ENCODE results near the gene RPS24. TPM values are rescaled to one million over a fixed set of nuclear protein-coding genes. Genes with fewer than 3 reads are reported as not detected.
"Not testable (repeated sequence)": the region's sequence is repeated elsewhere in the genome, so short reads cannot be mapped to it uniquely, and the experiment has no call there.

RPS24 gene
- total and polyA plus RNA-seq, 3 experiments from 2014 or later = 996 to 1,994 (median 1,808) TPM

DNA sequence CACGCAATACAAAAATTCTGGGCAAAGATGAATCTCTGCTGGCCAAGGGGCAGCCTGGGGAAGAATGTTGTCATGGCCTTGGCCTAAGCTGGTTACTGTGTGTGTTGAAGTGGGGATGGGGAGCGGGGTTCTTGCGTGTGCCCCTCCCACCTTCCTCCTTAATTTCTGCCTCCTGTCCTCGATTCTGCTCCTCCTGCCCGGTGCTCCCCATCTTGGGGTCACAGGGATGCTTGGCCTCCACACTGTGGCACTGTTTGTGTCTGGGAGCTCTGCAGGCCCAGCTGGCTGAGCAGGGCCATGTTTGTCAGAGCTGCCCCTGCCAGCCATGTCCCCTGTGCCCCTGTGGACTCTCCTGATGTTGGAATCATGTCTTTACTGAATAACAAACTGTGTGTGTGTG, 37.1 kb downstream of the RPS24 start:
- H3K9me3 Mint-ChIP-seq = peaks cover 0 to 6% (median 4%) of the 10 kb centered on the region in 5 donors
- Histone ChIP-seq H3K27me3 (ENCODE audit: insufficient read depth, low read length, poor library complexity, severe bottlenecking) (no peaks in the 10 kb centered on the region), H3K4me1 (ENCODE audit: insufficient read depth, low read length) (no peaks in the 10 kb centered on the region), H3K9me3 (ENCODE audit: low read length) (no peaks in the 10 kb centered on the region), H3K36me3 (ENCODE audit: insufficient read depth, low read length) (no peaks in the 10 kb centered on the region), H3K27ac (ENCODE audit: low read depth, low read length) (no peak overlapping the region), H3K4me3 (ENCODE audit: low read length) (no peak overlapping the region)
- H3K27me3 Mint-ChIP-seq = peaks cover 0 to 6% of the 10 kb centered on the region in 2 donors
- POLR2A ChIA-PET = no interaction called here
- no peak for DNase-seq
- peak overlapping the region in 1 of 8 donors; percentile 89 for H3K27ac Mint-ChIP-seq
- CTCF ChIA-PET = no interaction called here
- no peak overlapping the region for H3K4me3 Mint-ChIP-seq
- peaks cover 0 to 5% (median 2%) of the 10 kb centered on the region in 3 donors for H3K36me3 Mint-ChIP-seq
- peaks cover 0 to 2% (median 0%) of the 10 kb centered on the region in 3 donors for H3K4me1 Mint-ChIP-seq

DNA sequence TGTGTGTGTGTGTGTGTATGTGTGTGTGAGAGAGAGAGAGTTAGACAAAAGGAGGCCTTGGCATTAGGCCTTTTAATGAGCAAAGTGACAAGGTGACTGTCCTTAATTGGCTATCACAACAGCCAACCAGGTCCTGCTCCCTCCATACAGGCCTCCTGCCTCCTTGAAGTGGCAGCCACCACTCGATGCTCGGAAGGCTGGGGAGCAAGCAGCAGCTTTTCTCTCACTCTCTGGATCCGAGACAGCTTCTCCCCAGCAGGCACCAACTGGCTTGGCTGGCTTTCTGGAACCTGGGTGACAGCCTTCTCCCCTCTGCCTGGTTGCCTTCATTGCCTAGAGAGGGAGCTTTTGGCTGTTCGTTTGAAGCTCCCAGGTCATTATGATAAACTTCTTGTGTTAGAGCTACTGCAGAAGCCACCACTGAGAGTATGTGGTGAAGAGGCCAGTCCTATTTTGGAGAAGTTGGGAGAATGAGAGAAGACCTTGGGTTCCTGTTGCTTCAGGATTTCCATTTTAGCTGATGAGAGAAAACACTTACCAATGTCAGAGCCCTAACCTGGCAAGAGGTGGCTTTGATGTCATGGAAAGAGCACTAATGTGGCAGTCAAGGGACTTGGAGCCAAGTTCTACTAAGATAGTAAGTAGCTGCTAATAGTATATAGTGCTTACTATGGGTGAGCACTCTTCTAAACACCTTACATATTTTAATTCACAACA, 37.6 kb downstream of the RPS24 start:
- no peak overlapping the region for H3K4me3 ChIP-seq (ENCODE audit: low read length)
- H3K27me3 Mint-ChIP-seq = peaks cover 0 to 3% of the 10 kb centered on the region in 2 donors

DNA sequence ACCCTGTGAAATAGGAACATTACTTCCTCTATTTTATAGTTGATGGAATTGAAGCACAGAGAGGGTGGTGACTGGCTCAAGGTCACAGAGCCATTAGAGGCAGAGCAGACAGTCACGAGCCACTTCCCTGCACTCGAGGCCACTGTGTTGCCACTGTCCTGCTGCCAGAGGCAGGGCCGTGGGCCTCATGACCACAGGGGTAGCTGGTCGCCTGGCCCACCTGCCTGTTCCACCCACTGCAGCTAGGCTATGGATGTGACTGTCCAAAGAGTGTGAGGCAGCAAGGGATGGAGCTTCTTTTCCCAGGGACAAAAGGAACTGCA, 38.2 kb downstream of the RPS24 start:
- Histone ChIP-seq H3K36me3 (ENCODE audit: insufficient read depth, low read length) (no peaks in the 10 kb centered on the region), H3K27ac (ENCODE audit: low read depth, low read length) (no peak overlapping the region), H3K4me3 (ENCODE audit: low read length) (no peak overlapping the region), H3K27me3 (ENCODE audit: insufficient read depth, low read length, poor library complexity, severe bottlenecking) (no peaks in the 10 kb centered on the region), H3K9me3 (ENCODE audit: low read length) (no peaks in the 10 kb centered on the region), H3K4me1 (ENCODE audit: insufficient read depth, low read length) (no peaks in the 10 kb centered on the region)
- Mint-ChIP-seq H3K36me3 (peaks cover 0 to 5% (median 2%) of the 10 kb centered on the region in 3 donors), H3K4me3 (no peak overlapping the region), H3K9me3 (peaks cover 0 to 6% (median 4%) of the 10 kb centered on the region in 5 donors), H3K27me3 (no peaks in the 10 kb centered on the region), H3K27ac (no peak overlapping the region), H3K4me1 (no peaks in the 10 kb centered on the region)
- ChIA-PET CTCF (no interaction called here), POLR2A (no interaction called here)
- no peak for DNase-seq

More for the DNA sequence above, 37.6 kb downstream of the RPS24 start:
- ChIA-PET POLR2A (no interaction called here), CTCF (no interaction called here)
- no peak overlapping the region for H3K4me3 Mint-ChIP-seq
- no peak overlapping the region for H3K27ac ChIP-seq (ENCODE audit: low read depth, low read length)
- no peak for DNase-seq
- peaks cover 0 to 5% (median 2%) of the 10 kb centered on the region in 3 donors for H3K36me3 Mint-ChIP-seq
- H3K27ac Mint-ChIP-seq = no peak overlapping the region
- no peaks in the 10 kb centered on the region for H3K27me3 ChIP-seq (ENCODE audit: insufficient read depth, low read length, poor library complexity, severe bottlenecking)
- peaks cover 0 to 2% (median 0%) of the 10 kb centered on the region in 3 donors for H3K4me1 Mint-ChIP-seq
- no peaks in the 10 kb centered on the region for H3K4me1 ChIP-seq (ENCODE audit: insufficient read depth, low read length)
- H3K36me3 ChIP-seq (ENCODE audit: insufficient read depth, low read length) = no peaks in the 10 kb centered on the region
- peaks cover 0 to 6% (median 4%) of the 10 kb centered on the region in 5 donors for H3K9me3 Mint-ChIP-seq
- no peaks in the 10 kb centered on the region for H3K9me3 ChIP-seq (ENCODE audit: low read length)

DNA sequence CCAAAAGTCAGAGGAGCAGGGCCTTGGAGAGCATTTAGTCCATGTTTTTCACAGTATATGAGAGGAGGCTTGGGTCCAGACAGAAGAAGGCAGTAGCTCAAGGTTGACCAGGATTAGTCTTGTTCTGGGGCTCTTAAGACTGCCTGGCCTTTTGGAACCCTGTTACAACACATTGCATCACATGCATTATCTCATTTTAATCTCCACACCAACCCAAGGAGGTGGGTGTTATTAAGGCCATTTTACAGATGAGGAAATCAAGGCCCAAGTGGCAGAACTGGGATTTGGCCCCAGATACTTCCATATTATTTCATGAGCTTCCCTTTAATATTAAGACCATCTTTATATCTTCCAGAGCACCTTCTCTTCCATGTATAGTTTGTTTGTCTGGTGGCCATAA, 38.8 kb downstream of the RPS24 start:
- Histone ChIP-seq H3K4me3 (ENCODE audit: low read length) (no peak overlapping the region), H3K9me3 (ENCODE audit: low read length) (no peaks in the 10 kb centered on the region), H3K27ac (ENCODE audit: low read depth, low read length) (no peak overlapping the region), H3K27me3 (ENCODE audit: insufficient read depth, low read length, poor library complexity, severe bottlenecking) (no peaks in the 10 kb centered on the region), H3K36me3 (ENCODE audit: insufficient read depth, low read length) (no peaks in the 10 kb centered on the region), H3K4me1 (ENCODE audit: insufficient read depth, low read length) (no peaks in the 10 kb centered on the region)
- H3K4me3 Mint-ChIP-seq = no peak overlapping the region
- peaks cover 0 to 9% (median 4%) of the 10 kb centered on the region in 5 donors for H3K9me3 Mint-ChIP-seq
- ChIA-PET POLR2A (no interaction called here), CTCF (no interaction called here)
- no peak overlapping the region for H3K27ac Mint-ChIP-seq
- no peaks in the 10 kb centered on the region for H3K4me1 Mint-ChIP-seq
- peaks cover 0 to 5% (median 2%) of the 10 kb centered on the region in 3 donors for H3K36me3 Mint-ChIP-seq
- no peaks in the 10 kb centered on the region for H3K27me3 Mint-ChIP-seq
- DNase-seq = no peak

DNA sequence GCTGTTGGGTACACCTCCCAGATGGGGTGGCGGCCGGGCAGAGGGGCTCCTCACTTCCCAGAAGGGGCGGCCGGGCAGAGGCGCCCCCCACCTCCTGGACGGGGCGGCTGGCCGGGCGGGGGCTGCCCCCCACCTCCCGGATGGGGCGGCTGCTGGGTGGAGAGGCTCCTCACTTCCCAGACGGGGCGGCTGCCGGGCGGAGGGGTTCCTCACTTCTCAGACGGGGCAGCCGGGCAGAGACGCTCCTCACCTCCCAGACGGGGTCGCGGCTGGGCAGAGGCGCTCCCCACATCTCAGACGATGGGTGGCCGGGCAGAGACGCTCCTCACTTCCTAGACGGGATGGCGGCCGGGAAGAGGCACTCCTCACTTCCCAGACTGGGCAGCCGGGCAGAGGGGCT, 42.1 kb downstream of the RPS24 start:
- H3K4me3 Mint-ChIP-seq; H3K4me1 ChIP-seq (ENCODE audit: insufficient read depth, low read length); H3K27me3 ChIP-seq (ENCODE audit: insufficient read depth, low read length, poor library complexity, severe bottlenecking); H3K4me3 ChIP-seq (ENCODE audit: low read length); H3K9me3 Mint-ChIP-seq; H3K9me3 ChIP-seq (ENCODE audit: low read length); H3K36me3 ChIP-seq (ENCODE audit: insufficient read depth, low read length); CTCF ChIA-PET; H3K27ac Mint-ChIP-seq; H3K27me3 Mint-ChIP-seq; H3K27ac ChIP-seq (ENCODE audit: low read depth, low read length); H3K36me3 Mint-ChIP-seq; DNase-seq; H3K4me1 Mint-ChIP-seq; POLR2A ChIA-PET: not testable (repeated sequence)

DNA sequence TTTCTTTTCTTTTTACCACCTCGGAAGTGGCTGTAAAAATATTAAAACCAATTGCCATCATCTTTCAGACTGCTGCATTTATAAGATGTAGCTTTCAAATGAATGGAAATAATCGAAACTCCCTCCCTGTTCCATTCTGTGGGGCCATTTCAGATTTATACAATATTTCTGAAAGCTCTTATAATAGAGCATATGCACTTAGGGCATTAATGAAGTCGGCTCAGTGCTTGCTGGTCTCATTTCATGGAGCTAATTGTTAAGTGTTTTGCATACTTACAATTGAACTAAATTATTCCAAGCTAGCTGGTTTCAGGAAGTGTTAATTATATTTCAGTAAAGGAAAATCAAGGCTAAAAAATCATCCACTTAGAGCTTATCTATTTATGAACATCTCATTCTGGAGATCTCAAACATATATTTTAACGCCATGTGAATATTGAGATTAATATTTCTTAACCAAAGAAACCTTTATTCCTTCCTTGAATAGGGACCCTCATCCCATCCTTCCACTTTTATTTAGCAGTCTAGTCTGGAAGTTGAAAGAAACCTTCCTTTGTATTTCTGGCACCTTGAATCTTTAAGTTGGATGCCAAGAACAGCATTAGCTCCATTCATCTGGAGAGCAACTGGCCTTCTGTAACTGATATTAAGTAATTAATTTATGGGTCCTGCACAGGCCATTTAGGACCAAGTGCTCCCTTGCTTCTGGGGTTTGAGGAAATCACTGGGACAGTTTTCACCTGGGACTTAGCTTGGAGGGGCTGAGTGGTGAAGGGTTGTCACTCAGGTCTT, 45.1 kb downstream of the RPS24 start:
- no peak overlapping the region for H3K27ac ChIP-seq (ENCODE audit: low read depth, low read length)
- CTCF ChIA-PET = interaction anchor here (2.3 kb wide), 1 partner anchor 31 kb away, joined by 8 read pairs; no protein-coding TSS in a partner anchor
- Mint-ChIP-seq H3K4me1 (no peaks in the 10 kb centered on the region), H3K36me3 (peaks cover 0 to 5% (median 2%) of the 10 kb centered on the region in 3 donors), H3K27me3 (peaks cover 12 to 13% of the 10 kb centered on the region in 2 donors), H3K27ac (no peak overlapping the region), H3K4me3 (no peak overlapping the region), H3K9me3 (peaks cover 0 to 9% (median 4%) of the 10 kb centered on the region in 5 donors)
- H3K4me3 ChIP-seq (ENCODE audit: low read length) = no peak overlapping the region
- POLR2A ChIA-PET = no interaction called here
- no peaks in the 10 kb centered on the region for H3K4me1 ChIP-seq (ENCODE audit: insufficient read depth, low read length)
- H3K36me3 ChIP-seq (ENCODE audit: insufficient read depth, low read length) = no peaks in the 10 kb centered on the region
- H3K9me3 ChIP-seq (ENCODE audit: low read length) = no peaks in the 10 kb centered on the region
- no peak for DNase-seq
- H3K27me3 ChIP-seq (ENCODE audit: insufficient read depth, low read length, poor library complexity, severe bottlenecking) = no peaks in the 10 kb centered on the region

DNA sequence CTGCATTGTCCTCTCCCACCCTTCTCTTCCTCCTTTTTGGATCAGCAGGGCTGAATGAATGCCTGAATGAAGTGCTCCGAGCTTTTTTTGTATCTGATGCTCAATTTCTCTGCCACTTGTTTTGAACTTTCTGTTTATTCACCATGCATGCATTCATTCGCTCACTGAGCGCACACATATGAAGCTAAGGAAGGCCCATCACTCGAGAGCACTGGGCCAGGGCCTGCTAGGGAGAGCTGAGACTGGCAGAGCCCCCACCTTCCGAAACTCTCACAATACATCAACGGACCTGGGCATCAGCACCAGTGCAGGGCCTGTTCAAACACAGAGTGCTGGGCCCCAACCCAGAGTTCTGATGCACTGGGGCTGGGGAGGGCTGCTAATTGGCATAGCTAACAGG, 45.7 kb downstream of the RPS24 start:
- H3K9me3 Mint-ChIP-seq = peaks cover 0 to 5% (median 4%) of the 10 kb centered on the region in 5 donors

DNA sequence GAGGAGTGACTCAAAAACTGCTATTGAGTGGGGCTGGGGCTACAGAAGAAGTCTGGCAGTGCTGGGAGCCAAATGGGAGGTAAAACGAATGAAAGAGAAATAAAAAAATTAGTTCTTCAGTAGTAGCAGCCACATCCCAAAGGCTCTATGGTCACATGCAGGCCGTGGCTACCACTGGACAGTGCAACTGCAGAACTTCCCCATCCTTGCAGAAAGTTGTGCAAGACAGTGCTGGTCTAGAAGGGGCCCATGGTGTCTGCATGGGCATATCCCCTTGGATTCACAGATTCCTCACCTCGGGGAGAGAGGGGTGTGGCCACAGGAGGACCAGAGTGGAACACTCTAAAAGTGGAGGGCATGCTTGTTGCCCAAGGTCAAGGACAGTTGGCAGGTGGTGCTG, 47.6 kb downstream of the RPS24 start:
- Histone ChIP-seq H3K36me3 (ENCODE audit: insufficient read depth, low read length) (no peaks in the 10 kb centered on the region), H3K4me3 (ENCODE audit: low read length) (no peak overlapping the region), H3K27me3 (ENCODE audit: insufficient read depth, low read length, poor library complexity, severe bottlenecking) (no peaks in the 10 kb centered on the region), H3K9me3 (ENCODE audit: low read length) (no peaks in the 10 kb centered on the region), H3K4me1 (ENCODE audit: insufficient read depth, low read length) (no peaks in the 10 kb centered on the region), H3K27ac (ENCODE audit: low read depth, low read length) (no peak overlapping the region)
- Mint-ChIP-seq H3K9me3 (peaks cover 0 to 4% (median 0%) of the 10 kb centered on the region in 5 donors), H3K4me1 (no peaks in the 10 kb centered on the region), H3K36me3 (peaks cover 0 to 2% (median 0%) of the 10 kb centered on the region in 3 donors), H3K27ac (no peak overlapping the region), H3K4me3 (no peak overlapping the region), H3K27me3 (peaks cover 16 to 30% of the 10 kb centered on the region in 2 donors)
- CTCF ChIA-PET = no interaction called here
- no peak for DNase-seq
- POLR2A ChIA-PET = no interaction called here

More for the DNA sequence above, 45.7 kb downstream of the RPS24 start:
- ChIA-PET POLR2A (no interaction called here), CTCF (no interaction called here)
- no peaks in the 10 kb centered on the region for H3K4me1 Mint-ChIP-seq
- no peak overlapping the region for H3K27ac Mint-ChIP-seq
- Histone ChIP-seq H3K4me1 (ENCODE audit: insufficient read depth, low read length) (no peaks in the 10 kb centered on the region), H3K4me3 (ENCODE audit: low read length) (no peak overlapping the region), H3K9me3 (ENCODE audit: low read length) (no peaks in the 10 kb centered on the region), H3K36me3 (ENCODE audit: insufficient read depth, low read length) (no peaks in the 10 kb centered on the region), H3K27me3 (ENCODE audit: insufficient read depth, low read length, poor library complexity, severe bottlenecking) (no peaks in the 10 kb centered on the region), H3K27ac (ENCODE audit: low read depth, low read length) (no peak overlapping the region)
- no peak overlapping the region for H3K4me3 Mint-ChIP-seq
- no peak for DNase-seq
- H3K36me3 Mint-ChIP-seq = peaks cover 0 to 1% (median 0%) of the 10 kb centered on the region in 3 donors
- H3K27me3 Mint-ChIP-seq = peaks cover 15 to 19% of the 10 kb centered on the region in 2 donors
